ENCODE results near the gene TIGD3. TPM values are rescaled to one million over a fixed set of nuclear protein-coding genes. Genes with fewer than 3 reads are reported as not detected.

TIGD3 gene
- total and polyA plus RNA-seq, 9 of the 15 experiments (the other 6 are each of a cell fraction or from before 2014, with no cell fraction given): 0.06 to 1.3 (median 0.56) TPM

DNA sequence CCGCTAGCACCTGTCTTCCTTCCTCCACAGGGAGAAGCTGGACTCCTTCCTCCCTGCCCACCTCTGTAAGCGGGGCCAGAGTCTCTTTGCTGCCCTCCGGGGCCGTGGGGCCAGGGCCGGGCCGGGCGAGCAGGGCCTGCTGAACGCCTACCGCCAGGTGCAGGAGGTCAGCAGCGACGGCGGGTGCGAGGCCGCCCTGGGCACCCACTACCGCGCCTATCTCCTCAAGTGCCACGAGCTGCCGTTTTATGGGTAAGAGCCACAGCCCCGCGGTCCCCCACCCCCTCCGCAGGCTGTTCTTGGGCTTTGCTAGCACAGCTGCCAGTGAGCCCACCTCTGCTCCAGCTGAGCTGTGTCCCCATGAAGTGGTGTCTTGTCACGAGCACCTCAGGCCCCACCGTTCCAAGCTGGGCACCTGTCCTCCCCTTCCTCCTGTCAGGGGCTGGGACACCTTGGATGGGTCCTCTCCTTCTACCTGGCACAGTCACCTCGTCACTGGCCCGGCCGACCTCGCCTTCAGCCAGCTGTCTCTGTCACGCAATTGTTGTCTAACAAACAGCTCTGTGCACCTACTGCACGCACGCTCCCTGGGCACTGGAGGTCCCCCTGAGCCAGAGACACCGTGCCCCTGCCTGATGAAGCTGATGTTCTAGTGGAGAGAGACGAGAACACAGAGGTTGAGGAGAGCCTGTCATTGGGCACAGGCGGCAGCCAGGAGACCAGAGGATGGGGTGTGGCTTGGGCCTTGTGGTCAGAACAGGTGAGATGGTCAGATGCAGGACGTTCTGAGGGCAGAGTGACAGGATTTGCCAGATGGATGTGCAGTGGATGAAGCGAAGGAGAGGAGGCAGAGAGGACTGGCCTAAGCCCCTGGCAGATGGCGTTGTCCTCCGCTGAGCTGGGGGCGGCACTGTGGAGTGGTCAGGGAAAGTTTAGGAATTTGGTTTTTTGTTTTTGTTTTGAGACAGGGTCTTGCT lies 42.5 kb downstream of the TIGD3 start (continued):
- TF ChIP-seq, protein P1, sequence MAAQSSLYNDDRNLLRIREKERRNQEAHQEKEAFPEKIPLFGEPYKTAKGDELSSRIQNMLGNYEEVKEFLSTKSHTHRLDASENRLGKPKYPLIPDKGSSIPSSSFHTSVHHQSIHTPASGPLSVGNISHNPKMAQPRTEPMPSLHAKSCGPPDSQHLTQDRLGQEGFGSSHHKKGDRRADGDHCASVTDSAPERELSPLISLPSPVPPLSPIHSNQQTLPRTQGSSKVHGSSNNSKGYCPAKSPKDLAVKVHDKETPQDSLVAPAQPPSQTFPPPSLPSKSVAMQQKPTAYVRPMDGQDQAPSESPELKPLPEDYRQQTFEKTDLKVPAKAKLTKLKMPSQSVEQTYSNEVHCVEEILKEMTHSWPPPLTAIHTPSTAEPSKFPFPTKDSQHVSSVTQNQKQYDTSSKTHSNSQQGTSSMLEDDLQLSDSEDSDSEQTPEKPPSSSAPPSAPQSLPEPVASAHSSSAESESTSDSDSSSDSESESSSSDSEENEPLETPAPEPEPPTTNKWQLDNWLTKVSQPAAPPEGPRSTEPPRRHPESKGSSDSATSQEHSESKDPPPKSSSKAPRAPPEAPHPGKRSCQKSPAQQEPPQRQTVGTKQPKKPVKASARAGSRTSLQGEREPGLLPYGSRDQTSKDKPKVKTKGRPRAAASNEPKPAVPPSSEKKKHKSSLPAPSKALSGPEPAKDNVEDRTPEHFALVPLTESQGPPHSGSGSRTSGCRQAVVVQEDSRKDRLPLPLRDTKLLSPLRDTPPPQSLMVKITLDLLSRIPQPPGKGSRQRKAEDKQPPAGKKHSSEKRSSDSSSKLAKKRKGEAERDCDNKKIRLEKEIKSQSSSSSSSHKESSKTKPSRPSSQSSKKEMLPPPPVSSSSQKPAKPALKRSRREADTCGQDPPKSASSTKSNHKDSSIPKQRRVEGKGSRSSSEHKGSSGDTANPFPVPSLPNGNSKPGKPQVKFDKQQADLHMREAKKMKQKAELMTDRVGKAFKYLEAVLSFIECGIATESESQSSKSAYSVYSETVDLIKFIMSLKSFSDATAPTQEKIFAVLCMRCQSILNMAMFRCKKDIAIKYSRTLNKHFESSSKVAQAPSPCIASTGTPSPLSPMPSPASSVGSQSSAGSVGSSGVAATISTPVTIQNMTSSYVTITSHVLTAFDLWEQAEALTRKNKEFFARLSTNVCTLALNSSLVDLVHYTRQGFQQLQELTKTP (IDR thresholded peaks at IDR 0.05; ENCODE audit: low read depth in 1 of 2, partially characterized antibody in 2 of 2): no peak

DNA sequence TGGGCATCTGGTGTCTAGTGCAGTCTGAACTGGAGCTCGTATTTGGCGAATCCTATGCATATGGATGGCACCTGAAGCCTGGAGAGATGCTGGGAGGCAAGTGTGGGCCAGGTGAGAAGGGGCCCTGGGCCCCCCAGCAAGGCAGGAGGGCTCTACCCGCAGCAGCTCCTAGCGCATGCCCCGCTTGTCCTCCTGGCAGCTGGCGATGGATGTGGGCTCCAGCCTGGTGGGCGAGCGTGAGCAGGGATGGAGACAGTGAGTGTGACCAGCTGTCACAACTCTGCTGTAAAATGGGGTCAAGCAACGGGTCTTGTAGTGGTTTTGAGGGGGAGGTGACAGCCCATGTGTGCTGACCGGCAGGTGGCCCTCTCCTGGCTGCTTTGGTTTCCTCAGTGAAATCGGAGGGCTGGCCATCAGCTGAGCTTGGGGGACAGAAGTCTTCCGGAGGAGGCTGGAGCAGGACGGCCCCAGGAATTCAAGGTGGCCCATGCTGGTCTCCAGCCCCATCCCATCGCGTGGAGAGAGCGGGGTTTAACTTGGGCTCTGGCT lies 43.9 kb downstream of the TIGD3 start:
- in situ Hi-C loops (cut with MboI): no loop called here
- H3K36me3 ChIP-seq (ENCODE audit: control insufficient read depth, insufficient read depth, low read length): peaks cover 76% of the 10 kb centered on the region; the same call in 2 of the 3 replicates
- no peak for TF ChIP-seq CTBP1 (IDR thresholded peaks at IDR 0.05; ENCODE audit: borderline replicate concordance)
- TF ChIP-seq POLR2G (IDR thresholded peaks at IDR 0.05; ENCODE audit: low read depth, low read length): 0 out of 2 replicates have a peak, but pooled peaks have one; percentile 28
- TF ChIP-seq, protein P2, sequence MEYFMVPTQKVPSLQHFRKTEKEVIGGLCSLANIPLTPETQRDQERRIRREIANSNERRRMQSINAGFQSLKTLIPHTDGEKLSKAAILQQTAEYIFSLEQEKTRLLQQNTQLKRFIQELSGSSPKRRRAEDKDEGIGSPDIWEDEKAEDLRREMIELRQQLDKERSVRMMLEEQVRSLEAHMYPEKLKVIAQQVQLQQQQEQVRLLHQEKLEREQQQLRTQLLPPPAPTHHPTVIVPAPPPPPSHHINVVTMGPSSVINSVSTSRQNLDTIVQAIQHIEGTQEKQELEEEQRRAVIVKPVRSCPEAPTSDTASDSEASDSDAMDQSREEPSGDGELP (CRISPR knock-in tag; IDR thresholded peaks at IDR 0.05; ENCODE audit: borderline replicate concordance): peak; percentile 32; the same call in 1 of the 2 replicates
- TF ChIP-seq, protein P3, sequence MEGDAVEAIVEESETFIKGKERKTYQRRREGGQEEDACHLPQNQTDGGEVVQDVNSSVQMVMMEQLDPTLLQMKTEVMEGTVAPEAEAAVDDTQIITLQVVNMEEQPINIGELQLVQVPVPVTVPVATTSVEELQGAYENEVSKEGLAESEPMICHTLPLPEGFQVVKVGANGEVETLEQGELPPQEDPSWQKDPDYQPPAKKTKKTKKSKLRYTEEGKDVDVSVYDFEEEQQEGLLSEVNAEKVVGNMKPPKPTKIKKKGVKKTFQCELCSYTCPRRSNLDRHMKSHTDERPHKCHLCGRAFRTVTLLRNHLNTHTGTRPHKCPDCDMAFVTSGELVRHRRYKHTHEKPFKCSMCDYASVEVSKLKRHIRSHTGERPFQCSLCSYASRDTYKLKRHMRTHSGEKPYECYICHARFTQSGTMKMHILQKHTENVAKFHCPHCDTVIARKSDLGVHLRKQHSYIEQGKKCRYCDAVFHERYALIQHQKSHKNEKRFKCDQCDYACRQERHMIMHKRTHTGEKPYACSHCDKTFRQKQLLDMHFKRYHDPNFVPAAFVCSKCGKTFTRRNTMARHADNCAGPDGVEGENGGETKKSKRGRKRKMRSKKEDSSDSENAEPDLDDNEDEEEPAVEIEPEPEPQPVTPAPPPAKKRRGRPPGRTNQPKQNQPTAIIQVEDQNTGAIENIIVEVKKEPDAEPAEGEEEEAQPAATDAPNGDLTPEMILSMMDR (IDR thresholded peaks at IDR 0.05 in 2 of 3, conservative IDR thresholded peaks at IDR 0.05 in 1 of 3; ENCODE audit: insufficient read depth in 2 of 3, low read depth in 1 of 3, low read length in 3 of 3): peak in 2 of 3 experiments; percentile 23 to 39; a peak in 3 of 6 replicates
- 0 out of 2 replicates have a peak, but pooled peaks have one; percentile 6 for TF ChIP-seq EGR1 (conservative IDR thresholded peaks at IDR 0.05)
- TF ChIP-seq ZC3H4 (CRISPR knock-in tag; IDR thresholded peaks at IDR 0.05; ENCODE audit: borderline replicate concordance): no peak
- H3K79me2 ChIP-seq (ENCODE audit: control insufficient read depth, insufficient read depth, low read length): no peaks in the 10 kb centered on the region
- BruUV-seq (replicated peaks): no TSS peak
- CTCF ChIA-PET (ENCODE audit: low intra/inter-chr PET ratio): no interaction called here
- H3K4me3 ChIP-seq: no peak overlapping the region
- DNase-seq (ENCODE audit: extremely low read depth in 1 of 4, low spot score in 3 of 4) (no peak), FAIRE-seq (no peak), ATAC-seq (peak; percentile 23; the same call in 2 of the 3 replicates)
- intact Hi-C loops (cut with micrococcal nuclease): no loop called here
- H3K27ac ChIP-seq (ENCODE audit: extremely low read depth, low read depth, low read length): no peak overlapping the region
- POLR2A ChIA-PET: interaction anchor here (0.6 to 12.2 kb wide), 9 partner anchors 11 to 245 kb away, joined by 3 to 185 read pairs (median 5); partner anchors contain the start of genes FRMD8, MALAT1 and NEAT1
- WGBS (ENCODE audit: insufficient coverage, low coverage, missing lambda C conversion rate): 77% methylated on average over 15 of the region's 16 CpGs
- H3K9me1 ChIP-seq (ENCODE audit: control insufficient read depth, insufficient read depth, low read length): no peaks in the 10 kb centered on the region
- no peak overlapping the region for H3K4me2 ChIP-seq (ENCODE audit: insufficient read depth, low read length)
- no peaks in the 10 kb centered on the region for H3K9me3 ChIP-seq (replicated peaks; ENCODE audit: control insufficient read depth, insufficient read depth, low read depth, low read length)
- H3K27me3 ChIP-seq (ENCODE audit: control insufficient read depth in 2 of 2, insufficient read depth in 2 of 2, low read length in 2 of 2): no peaks in the 10 kb centered on the region
- peaks cover 2 to 52% of the 10 kb centered on the region in 2 experiments; a peak in 4 of 5 replicates for H3K4me1 ChIP-seq (replicated peaks in 1 of 2; ENCODE audit: control insufficient read depth in 2 of 2, insufficient read depth in 2 of 2, low read length in 2 of 2)
- H2AFZ ChIP-seq (ENCODE audit: low read depth, low read length): no peak overlapping the region
- peak overlapping the region in 1 of 2 experiments; percentile 50; a peak in 2 of 4 replicates for H3K9ac ChIP-seq (ENCODE audit: insufficient read depth in 1 of 2, low read depth in 2 of 2, low read length in 2 of 2)
- peaks cover 3% of the 10 kb centered on the region; the same call in 1 of the 2 replicates for H4K20me1 ChIP-seq (replicated peaks; ENCODE audit: control insufficient read depth, insufficient read depth, low read length)
